HG03045 (cell line): ENCODE results near the gene APP.

Source experiments
- ATAC-seq: cut with Tn5 transposase; IDR thresholded peaks from one replicate; pipeline ENCODE4 v1.9.1; 2021; ENCODE audit warnings: mild to moderate bottlenecking, moderate library complexity; ENCODE audit not compliant: unreplicated experiment

The APP gene

DNA sequence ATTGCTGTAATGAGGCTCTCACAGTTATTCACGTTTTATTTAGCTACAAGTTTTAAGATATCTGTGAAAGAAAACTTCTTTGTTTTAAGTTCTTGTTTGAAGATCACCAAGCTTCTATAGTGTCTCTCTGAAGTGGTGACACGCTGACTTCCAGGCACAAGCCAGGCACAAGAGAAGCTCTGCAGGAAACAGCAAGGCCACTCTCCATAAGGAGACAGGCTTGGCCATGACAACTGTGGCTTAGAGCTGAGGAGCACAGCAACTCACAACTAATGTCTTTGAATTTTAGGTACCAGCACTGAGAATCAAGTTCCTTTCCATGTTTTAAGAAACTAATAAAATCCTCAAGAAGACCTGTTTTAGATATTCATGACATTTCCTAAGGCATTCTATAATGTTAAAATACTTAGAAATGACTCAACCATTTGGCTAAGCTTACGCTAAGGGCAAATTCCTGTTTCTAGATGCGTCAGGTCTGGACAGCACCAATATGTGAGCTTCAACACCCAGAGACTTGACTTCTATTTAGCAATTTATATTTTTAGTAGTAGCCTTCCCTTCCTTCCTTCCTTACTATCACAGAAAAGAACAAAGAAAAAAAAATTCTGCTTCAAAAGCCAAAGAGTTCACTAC is 40.2 kb downstream of the APP start:
- no peak for ATAC-seq

DNA sequence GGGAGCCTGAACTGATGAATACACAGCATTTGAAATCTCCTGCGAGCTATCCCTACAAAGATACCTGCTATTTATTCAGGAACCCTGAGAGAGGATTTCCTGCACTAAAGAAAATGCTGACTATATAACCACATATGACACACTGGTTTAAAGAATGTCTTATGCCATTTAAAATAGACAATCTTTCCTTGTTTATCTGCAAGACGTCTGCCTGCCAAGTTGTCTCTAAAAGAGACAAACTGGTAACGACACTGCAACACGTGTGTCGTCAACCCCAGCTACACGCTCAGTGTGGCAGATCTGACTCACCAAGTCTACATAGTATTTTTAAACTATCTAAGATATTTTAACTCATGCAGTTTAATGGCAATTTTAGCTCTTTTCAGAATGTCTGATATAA is 42.7 kb downstream of the APP start:
- ATAC-seq = no peak

DNA sequence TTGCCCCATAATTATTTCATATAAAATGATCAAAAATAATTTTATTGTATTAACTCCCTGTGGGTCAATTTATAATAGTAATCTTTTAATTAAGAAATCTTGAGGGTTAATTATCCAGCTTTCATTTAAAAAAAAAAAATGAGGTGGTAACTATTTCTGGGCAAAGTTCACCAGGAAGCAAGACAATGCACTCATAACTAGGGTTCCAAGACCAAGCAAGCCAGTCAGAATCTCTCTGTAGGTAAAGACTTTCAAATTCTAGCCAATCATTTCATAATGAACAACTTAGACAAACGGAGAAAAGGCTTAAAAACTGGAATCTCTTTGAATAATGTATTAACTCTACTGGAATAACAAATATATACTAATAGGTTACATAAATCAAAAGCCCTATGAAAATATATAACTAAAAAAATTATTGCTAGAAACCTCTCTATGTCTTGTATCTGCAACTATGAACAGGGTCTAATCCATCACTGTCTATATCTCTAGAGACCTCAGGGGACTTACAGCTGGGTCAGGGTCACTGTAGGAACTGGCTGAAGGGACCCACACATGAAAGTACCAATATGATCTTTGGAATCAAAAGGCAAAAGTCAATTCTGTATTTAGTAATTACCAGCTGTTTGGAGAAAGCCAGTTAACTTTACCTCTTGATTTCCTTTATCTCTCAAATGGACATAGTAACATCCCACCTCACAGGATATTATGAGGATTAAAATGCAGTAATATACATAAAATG is 43.3 kb downstream of the APP start:
- ATAC-seq = no peak

DNA sequence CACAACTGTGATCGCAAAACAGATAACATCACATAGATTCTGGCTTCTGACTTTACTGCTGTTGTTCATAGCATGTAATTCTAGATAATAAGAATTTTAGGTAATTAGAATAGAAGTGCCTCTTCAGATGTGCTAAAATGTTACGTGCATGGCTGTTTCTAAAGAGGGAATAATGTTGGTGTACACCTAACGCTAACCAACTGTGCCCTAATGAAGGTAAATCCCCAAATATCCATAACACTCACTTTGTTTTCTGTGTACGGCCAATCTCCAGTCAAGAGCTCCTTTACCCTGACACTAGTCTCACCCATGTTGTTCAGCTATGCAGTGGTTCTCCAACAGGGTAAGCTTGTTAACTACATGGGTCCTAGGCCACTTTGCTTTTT is 44.4 kb downstream of the APP start:
- no peak for ATAC-seq

DNA sequence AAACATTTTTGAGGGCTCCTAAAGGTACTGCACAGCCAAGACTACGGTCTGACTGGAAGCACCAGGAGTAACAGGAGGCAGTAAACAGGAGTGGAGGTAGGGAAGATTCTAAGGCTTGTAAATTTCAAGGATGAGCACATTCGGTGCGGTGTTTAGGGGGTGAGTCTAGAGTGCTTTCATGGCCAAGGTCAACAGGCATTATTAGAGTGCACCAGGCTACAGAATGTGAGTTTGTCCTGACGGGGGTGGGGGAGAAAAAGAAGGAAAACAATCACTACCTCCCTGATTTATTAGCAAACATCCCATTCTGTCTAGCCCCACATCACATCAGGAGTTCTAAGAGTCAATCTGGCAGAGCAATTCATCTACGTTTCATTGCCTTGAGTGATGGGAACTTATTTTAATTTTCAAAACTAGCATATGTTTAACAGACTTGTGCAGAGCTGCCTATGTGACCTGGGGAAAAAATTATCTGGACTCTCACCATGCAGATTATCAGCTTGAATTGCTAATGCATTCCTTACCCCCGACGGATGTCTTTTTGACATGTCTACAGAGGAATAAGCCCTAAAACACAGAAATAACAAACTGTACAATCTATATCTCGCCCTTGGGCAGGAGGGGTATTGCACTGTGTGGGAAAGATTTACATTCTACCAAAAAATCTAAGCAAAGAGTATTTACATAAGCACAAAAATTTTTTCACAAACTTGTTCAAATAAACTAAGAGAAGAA is 45.0 kb downstream of the APP start:
- no peak for ATAC-seq

DNA sequence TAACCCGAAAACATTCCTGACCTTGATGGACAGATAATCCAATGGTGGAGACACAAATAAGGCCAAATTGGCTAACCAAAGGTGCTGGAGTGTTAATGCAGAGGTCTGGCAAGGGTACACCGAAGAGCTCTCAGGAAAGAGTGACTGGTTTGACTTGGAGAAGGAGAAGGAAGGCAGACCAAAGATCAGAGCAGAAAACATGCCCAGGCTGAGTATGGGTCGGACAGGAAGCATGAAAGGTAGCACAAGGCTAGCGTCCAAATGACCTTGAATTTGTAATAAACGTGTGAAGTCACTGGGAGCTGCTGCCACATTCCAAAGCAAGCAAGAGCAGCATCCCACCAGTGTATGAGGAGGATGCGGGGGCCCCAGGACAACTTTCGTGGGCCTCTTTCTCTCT is 45.7 kb downstream of the APP start:
- no peak for ATAC-seq

DNA sequence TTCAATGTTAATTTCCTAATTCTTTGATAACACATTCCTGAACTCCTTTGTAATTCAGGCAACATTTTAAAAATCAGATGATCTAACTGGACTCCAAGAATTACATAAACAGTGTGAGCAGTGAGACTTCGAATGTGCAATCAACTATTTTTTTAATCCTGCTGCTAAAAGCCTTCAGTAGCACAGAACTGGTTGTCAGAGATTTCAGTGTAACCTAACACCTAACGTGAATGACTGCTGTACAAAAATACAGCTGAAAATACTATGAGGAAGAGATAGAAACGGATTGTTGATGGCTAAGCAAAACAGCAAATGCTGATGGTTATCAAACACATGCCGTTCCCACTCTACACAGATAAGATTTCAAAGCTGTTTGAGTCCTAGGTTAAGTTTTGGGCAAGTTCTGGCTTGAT is 46.1 kb downstream of the APP start:
- no peak for ATAC-seq

DNA sequence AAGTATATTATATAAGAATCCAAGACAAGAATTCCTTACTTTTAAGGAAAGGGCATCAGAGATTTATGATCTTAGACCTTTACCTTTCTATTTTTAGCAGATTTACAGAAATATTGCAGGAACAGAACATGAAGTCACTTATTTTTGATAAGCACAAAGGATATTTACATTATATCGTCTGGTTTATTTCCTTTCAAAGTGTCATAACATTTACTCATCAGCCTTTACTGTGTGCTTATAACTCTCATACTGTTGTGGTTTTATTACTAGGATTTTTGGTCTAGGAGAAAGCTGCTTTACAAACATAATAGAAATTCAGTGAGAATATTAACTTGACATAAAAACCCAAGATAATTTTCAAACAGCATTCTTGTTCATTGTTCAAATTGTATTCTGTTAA is 47.6 kb downstream of the APP start:
- ATAC-seq = no peak

DNA sequence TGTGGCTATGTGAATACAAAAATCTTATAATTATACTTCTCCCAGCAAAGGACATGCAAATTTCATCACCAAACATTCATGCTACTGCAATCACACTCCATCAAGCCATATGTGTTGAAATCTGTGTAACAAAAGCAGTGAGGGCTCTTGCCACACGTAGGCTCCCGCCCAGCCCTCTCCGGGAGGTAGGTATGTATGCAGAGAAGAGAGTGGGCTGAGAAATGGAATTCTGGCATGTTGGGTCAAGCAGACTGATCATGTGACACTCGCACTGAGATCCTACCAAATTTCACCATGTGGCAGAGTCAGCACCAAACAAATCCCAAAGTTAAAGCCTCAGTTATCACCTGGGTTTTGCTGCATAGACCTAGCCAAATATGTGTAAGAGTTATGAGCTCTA is 49.7 kb downstream of the APP start:
- ATAC-seq = no peak

DNA sequence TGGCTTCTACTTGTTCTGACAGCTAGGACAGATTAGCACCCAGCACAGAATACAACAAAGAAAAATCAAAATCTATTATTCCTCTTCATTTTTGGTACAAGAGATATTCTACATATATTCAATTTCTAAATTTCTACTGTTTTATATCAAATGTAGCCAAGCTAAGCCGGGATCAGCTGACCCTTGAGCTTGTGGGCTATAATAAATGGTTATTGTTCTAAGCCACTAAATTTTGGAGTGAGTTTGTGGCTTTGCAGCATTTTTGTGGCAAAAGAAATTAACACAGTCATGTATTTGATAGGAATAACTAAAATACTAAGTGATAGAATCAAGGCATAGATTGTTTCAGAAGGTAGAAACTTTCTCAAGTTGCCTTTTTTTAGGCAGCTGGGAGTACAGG is 50.7 kb downstream of the APP start:
- no peak for ATAC-seq

DNA sequence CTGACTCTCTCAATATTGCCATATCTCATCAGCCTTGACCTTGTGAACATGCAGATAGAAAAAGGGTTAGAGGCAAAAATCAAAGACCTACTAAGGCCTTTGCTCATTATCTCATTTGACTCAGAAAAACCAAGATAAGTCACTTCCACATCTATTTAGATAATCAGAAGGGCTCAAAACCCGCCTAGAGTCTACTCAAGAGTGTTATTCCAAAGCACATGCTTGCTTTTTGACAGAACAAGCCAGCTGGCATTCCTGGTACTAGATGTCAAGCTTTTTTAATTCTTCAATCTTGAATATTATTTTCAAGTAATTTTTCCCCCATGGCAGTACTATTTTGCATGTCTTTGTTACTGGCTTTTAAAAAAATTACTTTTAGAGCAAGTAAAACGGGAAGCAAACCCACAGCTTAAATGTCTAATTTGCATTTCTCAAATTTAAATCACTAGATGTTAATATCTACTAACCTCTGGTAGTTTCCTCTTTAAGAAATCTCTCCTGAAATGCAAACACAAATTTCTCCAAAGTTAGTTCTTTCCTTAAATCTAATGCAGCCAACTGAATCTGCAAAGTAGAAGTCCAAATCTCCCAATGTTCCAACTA is 51.5 kb downstream of the APP start:
- no peak for ATAC-seq

DNA sequence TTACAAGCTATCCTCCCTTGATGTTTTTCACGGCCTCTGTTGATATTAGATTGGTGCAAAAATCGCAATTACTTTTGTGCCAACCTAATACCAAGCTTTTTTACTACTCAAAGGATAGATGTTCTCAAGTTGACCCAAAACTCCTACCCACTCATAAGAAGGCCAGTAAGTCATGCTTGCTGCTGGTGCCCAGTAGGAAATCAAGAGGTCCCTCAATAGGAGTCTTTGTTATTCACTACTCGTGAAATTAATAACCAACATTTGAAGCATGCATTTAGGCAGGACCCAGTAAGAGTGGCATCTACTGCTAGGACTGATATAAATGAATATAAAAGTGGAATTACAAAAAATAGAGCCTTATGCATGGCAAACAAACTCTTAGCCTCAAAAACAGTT is 52.6 kb downstream of the APP start:
- no peak for ATAC-seq

DNA sequence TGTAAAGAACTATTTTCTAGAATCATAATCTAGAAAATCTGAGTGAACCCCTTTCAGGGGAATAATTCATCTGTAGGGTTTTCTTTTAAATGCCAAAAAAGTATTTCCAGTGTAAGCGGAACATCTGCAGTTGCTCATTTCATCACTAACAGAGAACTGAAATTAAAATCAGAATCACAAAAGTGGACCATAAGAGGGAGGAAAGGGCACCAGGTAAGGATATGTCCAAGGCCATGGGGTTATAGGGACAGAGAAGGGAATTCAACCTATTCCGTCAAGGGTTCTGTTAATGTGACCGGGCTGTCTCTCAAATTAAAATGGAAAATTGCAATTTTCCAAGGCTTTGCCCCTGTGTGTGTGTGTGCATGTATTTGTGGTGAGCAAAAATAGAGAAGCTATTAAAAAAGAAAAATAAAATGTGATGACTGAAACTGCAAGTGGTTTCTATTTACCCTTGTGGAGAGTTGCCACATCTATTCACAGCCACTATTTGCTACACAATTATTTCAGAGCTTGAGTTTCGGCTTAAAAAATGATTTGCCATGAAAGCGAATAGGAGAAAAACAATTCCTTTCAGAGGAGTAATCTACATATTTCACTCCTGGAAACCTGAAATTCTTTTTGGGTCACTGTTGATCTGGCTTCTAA is 53.1 kb downstream of the APP start:
- no peak for ATAC-seq

DNA sequence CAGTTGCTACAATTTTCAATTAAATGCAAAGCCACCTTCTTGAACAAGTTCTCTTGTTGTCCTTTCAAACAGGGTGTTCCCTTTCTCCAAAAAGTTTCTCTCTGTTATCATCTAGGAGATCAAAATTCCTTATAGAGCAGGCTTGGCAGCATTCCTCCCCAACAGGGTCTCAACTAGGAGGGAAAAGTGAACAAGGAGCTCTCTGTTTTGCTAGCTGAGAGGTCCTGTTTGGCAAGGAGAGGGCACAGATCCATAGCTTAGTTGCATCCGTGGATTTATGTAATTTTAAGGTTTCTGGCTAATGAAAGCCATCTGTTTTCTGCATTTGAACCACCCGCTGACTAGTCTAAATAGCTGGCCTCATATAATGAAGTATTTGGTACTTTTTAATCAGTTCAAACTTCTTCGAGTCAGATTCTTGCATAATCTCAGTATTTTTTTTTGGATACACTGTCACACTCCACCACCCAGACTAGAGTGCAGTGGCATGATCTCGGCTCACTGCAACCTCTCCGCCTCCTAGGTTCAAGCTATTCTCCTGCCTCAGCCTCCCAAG is 54.0 kb downstream of the APP start:
- no peak for ATAC-seq

DNA sequence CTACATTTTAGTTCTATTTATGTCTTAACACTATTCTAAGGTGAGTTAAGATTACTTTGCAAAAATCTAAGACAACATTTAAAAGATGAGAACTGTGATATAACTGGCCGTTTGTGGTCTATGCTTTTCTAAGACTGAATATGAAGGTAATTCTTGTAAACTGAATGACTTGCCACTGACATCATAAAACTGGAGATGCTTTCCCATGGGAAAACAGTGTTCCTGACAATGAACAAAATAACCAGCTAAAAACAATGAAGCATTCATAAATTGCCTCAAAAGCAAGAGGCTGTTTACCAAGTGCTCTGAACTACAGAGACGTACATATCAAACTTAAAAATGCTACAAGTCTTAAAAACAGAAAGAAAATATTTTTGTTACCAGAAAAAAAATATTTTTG is 54.7 kb downstream of the APP start:
- no peak for ATAC-seq

DNA sequence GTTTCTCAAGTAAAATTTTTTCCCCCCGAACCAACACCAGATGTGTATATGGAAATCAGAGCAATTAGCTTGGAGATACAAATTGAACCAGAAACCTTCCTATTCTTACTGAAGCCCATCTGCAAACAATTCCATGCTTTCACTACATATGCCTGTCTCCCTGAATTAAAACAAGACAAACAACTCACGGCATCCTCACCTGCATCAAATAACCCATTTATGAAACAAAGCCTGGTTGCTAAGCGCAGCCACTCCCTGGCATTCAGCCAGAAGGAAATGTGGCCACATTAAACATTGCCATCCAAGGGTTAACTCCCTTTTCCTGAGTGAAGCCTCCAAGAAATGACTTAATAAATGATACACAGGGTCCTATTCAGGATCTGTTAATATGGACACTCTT is 55.3 kb downstream of the APP start:
- ATAC-seq = no peak

DNA sequence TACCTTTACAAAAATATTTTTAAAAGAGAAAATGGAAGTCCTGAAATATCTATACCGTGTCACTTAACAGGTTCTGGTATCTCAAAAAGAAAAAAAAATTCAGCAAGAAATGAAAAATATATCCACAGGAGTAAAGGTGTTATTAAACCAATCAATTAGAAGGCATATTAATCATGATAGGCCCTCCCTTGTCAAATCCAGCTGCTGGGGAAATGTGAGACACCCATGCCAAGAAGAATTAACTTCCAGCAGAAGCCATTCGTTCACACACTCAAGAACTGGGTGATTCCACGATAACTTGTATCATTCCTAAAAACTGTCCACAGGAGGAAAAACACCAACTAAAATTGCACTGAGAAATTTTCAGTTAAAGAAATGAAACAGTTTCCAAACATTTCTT is 57.6 kb downstream of the APP start:
- ATAC-seq = no peak

DNA sequence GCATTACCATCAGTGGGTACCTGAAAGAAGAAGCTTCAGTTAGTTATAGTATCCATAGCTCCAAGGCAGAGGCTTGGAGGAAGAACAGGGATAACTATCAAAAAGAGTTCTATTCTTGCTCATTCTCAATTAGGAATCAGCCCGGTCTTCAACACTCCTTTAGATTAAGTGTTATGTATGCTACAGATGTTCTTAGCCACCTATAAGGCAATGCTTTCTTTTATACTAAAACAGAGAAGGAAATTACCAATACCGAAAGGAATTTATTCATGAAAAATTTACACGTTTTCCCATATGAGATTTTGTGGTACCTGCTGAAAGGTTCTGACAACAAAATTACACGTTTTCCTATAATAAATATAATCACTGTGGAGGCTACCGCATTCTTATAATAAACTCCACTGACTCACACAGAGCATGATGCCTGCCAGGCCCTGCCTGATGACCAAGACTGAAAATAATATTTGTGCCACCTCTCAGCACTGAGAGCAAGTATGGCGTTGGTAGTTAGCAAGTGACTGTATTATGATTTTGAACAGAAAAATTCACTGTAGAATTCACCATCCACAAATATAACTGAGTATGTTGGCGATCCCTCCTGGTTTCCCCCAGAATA is 58.3 kb downstream of the APP start:
- no peak for ATAC-seq

DNA sequence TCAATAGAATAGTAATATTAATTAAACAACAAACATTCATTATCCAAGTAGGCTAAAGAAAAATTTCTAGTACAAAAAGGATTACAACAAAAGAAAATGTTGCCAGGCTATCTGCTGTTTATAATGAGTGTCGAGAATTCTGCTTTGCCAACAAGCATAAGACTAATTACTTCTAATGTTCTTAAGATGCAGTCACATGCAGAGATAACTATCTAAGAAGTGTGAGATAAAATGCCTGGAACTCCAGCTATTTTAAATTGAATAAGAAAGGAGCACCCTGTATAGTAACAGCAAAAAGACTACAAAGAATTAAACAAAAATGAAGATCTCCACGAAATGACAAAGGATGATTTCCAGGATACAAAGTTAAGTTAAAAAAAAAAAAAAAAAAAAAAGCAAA is 59.9 kb downstream of the APP start:
- no peak for ATAC-seq

DNA sequence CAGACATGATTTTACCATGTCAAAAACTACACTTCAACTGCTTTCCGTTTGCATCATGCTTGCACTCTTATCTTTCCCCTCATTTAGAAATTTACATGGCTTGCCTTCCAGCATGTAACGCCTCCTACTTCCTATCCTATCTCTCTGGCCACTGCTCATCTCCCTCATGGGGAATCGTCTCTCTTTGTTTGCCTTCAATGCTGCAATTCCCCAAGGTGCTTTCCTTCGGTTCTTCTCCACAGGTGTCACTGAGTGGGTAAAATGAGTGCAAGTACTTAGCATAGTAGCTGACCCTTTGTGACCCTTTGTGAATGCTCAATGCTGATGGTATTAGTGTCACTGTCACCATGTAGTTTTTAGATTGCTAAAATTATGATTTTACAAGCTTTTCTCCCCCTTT is 63.1 kb downstream of the APP start:
- ATAC-seq = no peak

DNA sequence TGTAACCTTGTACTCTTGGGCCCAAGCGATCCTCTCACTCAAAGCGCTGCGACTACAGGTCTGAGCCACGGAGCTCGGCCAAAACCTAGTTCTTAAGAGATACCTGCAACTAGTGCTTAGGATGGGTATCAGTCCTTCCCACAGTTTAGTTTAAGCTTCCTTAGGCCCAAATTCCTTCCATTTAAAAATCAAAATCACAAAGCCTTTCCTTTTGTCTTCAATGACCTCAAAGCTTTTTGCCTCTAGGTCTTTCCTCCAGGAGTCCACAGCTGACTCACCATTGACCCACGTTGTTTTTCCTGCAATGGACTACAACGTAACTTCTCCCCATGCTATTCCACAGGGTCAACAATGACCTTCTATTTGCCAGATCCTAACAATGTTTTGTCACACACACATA is 64.0 kb downstream of the APP start:
- no peak for ATAC-seq
